ENCODE results near the gene ATG9A. TPM values are rescaled to one million over a fixed set of nuclear protein-coding genes. Genes with fewer than 3 reads are reported as not detected.

Gene ATG9A
- total and polyA plus RNA-seq, 9 of the 15 experiments (the other 6 are each of a cell fraction or from before 2014, with no cell fraction given), result 0.25 to 65.6 (median 23.4) TPM

GRCh38 chr2:219229305-219230058 lies at the start of gene ATG9A, which contains the start of gene ANKZF1 (continued):
- no peak for TF ChIP-seq ZBTB40 (IDR thresholded peaks at IDR 0.05)
- no peak for TF ChIP-seq ZBTB40 (CRISPR knock-in tag; IDR thresholded peaks at IDR 0.05)
- no peak for TF ChIP-seq ARID1B (IDR thresholded peaks at IDR 0.05)
- peak; percentile 80 for TF ChIP-seq SP2 (IDR thresholded peaks at IDR 0.05; ENCODE audit: extremely low read depth, low read depth, low read length, poor library complexity, severe bottlenecking)
- peak; percentile 93 for TF ChIP-seq CREM (IDR thresholded peaks at IDR 0.05; ENCODE audit: low read depth)
- TF ChIP-seq ZNF644 (tag; IDR thresholded peaks at IDR 0.05; ENCODE audit: low read depth), result peak; percentile 91
- TF ChIP-seq ZNF75A (CRISPR knock-in tag; IDR thresholded peaks at IDR 0.05), result no peak
- peak; percentile 94 for TF ChIP-seq ZNF766 (CRISPR knock-in tag; conservative IDR thresholded peaks at IDR 0.05)
- TF ChIP-seq E2F6 (IDR thresholded peaks at IDR 0.05; ENCODE audit: borderline replicate concordance in 1 of 2, extremely low read depth in 1 of 2, insufficient read depth in 1 of 2, insufficient read length in 1 of 2, low read depth in 1 of 2, low read length in 1 of 2, poor library complexity in 1 of 2, severe bottlenecking in 1 of 2), result peak; percentile 12 to 45
- no peak for TF ChIP-seq ZNF76 (CRISPR knock-in tag; IDR thresholded peaks at IDR 0.05; ENCODE audit: borderline replicate concordance)
- TF ChIP-seq NRF1 (conservative IDR thresholded peaks at IDR 0.05 in 1 of 2, IDR thresholded peaks at IDR 0.05 in 1 of 2), result peak; percentile 82 to 83
- TF ChIP-seq TCF7 (IDR thresholded peaks at IDR 0.05; ENCODE audit: borderline replicate concordance), result no peak
- TF ChIP-seq LCOR (CRISPR knock-in tag; IDR thresholded peaks at IDR 0.05), result no peak
- no peak for TF ChIP-seq MXD1 (CRISPR knock-in tag; IDR thresholded peaks at IDR 0.05; ENCODE audit: borderline replicate concordance, poor library complexity, severe bottlenecking)
- no peak for TF ChIP-seq RAD51 (IDR thresholded peaks at IDR 0.05; ENCODE audit: borderline replicate concordance, low read depth)
- peak; percentile 96 for TF ChIP-seq MBD2 (IDR thresholded peaks at IDR 0.05; ENCODE audit: borderline replicate concordance, low read depth)
